Heart right ventricle (tissue), 16 donors: ENCODE results near the gene MYDGF. TPM values are rescaled to one million over a fixed set of nuclear protein-coding genes. Genes with fewer than 3 reads are reported as not detected.

Source experiments
- ATAC-seq, 8 donors: fragments of 200-7000 bp; cut with Tn5 transposase; one replicate each; pipeline ENCODE4 v1.9.1; 2020; ENCODE audit warnings: mild to moderate bottlenecking in 8 of 8, moderate library complexity in 8 of 8, moderate number of reproducible peaks in 1 of 8
- DNase-seq, 2 donors: peaks; one replicate each; pipeline ENCODE4 v3.0.0-alpha.2; 2020
- H3K27ac ChIP-seq, 10 donors: fragments of 200-600 bp; sonication (generic) in 2 of 10; one replicate each; pipeline versions ENCODE4 v1.5.0 to v1.8.0; 2020 to 2022; ENCODE audit warnings: mild to moderate bottlenecking in 3 of 10
- H3K27me3 ChIP-seq, 7 donors: fragments of 200-600 bp; one replicate each; pipeline ENCODE4 v1.8.0; 2021 to 2022; ENCODE audit warnings: mild to moderate bottlenecking in 2 of 7
- H3K36me3 ChIP-seq, 9 donors: fragments of 200-600 bp; sonication (generic) in 1 of 9; one replicate each; pipeline versions ENCODE4 v1.5.0 to v1.8.0; 2020 to 2022; ENCODE audit warnings: mild to moderate bottlenecking in 2 of 9
- H3K4me1 ChIP-seq, 9 donors: fragments of 200-600 bp; sonication (generic) in 1 of 9; one replicate each; pipeline versions ENCODE4 v1.5.0 to v1.8.0; 2020 to 2022; ENCODE audit warnings: mild to moderate bottlenecking in 4 of 9
- H3K4me3 ChIP-seq, 10 donors: fragments of 200-600 bp; sonication (generic) in 2 of 10; one replicate each; pipeline versions ENCODE4 v1.5.0 to v1.8.0; 2020 to 2022; ENCODE audit warnings: mild to moderate bottlenecking in 7 of 10, moderate library complexity in 2 of 10
- H3K9me3 ChIP-seq, 11 donors: fragments of 200-600 bp in 10 of 11; sonication (generic) in 2 of 11; one replicate each; pipeline versions ENCODE4 v1.5.0 to v1.8.0; 2013 to 2022; ENCODE audit warnings: mild to moderate bottlenecking in 2 of 11, control low read depth in 1 of 11, moderate library complexity in 1 of 11
- WGBS, 2 donors: extraction: QIAGEN DNeasy Blood & Tissue Kit; methylation state at CpG; one replicate each; pipeline ENCODE4 v1.1.7; 2013; ENCODE audit warnings: inconsistent platforms in 1 of 2; 5-methylcytosine and 5-hydroxymethylcytosine counted together
- intact Hi-C, 10 donors: fragments of 100-400 bp; cut with DNase I; formaldehyde crosslinking; loops; one replicate each; pipeline versions ENCODE4 v1.11.1 to v1.14.2; 2022
- polyA plus RNA-seq, 2 donors: library from polyadenylated mRNA; stranded (reverse); fragments of 200-250 nt; gene quantifications; one replicate each; pipeline ENCODE4 v1.2.3, GENCODE V29; 2013
- total RNA-seq, 10 donors: library from RNA; stranded (reverse); fragmentation: NEBNext Ultra II Directional in 3 of 10; extraction: Animal tissue kit (Norgen Biotek cat#: 25700) in 3 of 10; gene quantifications; one replicate each; pipeline versions ENCODE4 v1.2.1 to v1.2.4, GENCODE V29; 2021 to 2023
- TF ChIP-seq, protein P1 (sequence below), 9 donors: fragments of 200-600 bp; sonication (generic) in 2 of 9; IDR thresholded peaks; one replicate each; pipeline versions ENCODE4 v1.5.0 to v1.8.0; 2021 to 2022; ENCODE audit warnings: antibody characterized with exemption in 9 of 9, mild to moderate bottlenecking in 5 of 9, moderate library complexity in 1 of 9
- donor health status: Arrhythmogenic right ventricular cardiomyopathy.
- donor health status: ischemic (EF 13 %, LVEDD 7.1; RV severe dilation, severe dysfunction).
- donor health status: healthy with polysubstance abuse.
- donor health status: DM: no; HTN: yes; CAD: no.
- donor health status: DM: no; HTN: no; CAD: no.
- donor health status: ischemic (EF 25% LVEDD 6.9; RV normal size, moderate dysfunction).
- donor health status: ischemic (EF 25% LVEDD 5.7; RV mildly dilated, moderate dysfunction).
- donor health status: healthy.
- donor health status: DM: yes; HTN: yes; CAD: no.
- donor health status: Ischemic cardiomyopathy.
- donor health status: ischemic (EF 35%, LVEDD 5.7; RV mildly dilated, moderate dysfunction).
- donor health status: nonischemic (EF 11% LVEDD 7.7; RV severe dilation, severe dysfunction).
- donor health status: DM: yes; HTN: yes; CAD: no.
- donor health status: PGD.
- donor health status: ischemic (EF 29% LVEDD 5.4; RV normal size, mild dysfunction).
- donor health status: nonischemic (EF 23%, LVEDD 6.1; RV moderate dilation, normal function).

Gene MYDGF
- total and polyA plus RNA-seq, 12 donors, result 14.2 to 211 (median 25.3) TPM

- no peak for DNase-seq
- peak overlapping the region in 9 of 10 donors; percentile 15 to 88 (median 68) for H3K27ac ChIP-seq
- no peaks in the 10 kb centered on the region for H3K9me3 ChIP-seq
- TF ChIP-seq, protein P1, sequence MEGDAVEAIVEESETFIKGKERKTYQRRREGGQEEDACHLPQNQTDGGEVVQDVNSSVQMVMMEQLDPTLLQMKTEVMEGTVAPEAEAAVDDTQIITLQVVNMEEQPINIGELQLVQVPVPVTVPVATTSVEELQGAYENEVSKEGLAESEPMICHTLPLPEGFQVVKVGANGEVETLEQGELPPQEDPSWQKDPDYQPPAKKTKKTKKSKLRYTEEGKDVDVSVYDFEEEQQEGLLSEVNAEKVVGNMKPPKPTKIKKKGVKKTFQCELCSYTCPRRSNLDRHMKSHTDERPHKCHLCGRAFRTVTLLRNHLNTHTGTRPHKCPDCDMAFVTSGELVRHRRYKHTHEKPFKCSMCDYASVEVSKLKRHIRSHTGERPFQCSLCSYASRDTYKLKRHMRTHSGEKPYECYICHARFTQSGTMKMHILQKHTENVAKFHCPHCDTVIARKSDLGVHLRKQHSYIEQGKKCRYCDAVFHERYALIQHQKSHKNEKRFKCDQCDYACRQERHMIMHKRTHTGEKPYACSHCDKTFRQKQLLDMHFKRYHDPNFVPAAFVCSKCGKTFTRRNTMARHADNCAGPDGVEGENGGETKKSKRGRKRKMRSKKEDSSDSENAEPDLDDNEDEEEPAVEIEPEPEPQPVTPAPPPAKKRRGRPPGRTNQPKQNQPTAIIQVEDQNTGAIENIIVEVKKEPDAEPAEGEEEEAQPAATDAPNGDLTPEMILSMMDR (IDR thresholded peaks at IDR 0.05), result no peak
- intact Hi-C loops, result no loop called here
- peak in 3 of 8 donors; percentile 1 to 27 (median 14) for ATAC-seq
- H3K36me3 ChIP-seq, result peaks cover 0 to 85% (median 33%) of the 10 kb centered on the region in 9 donors
- WGBS, 2 donors, result 78 to 83% methylated on average over 20 of the region's 20 CpGs
- no peaks in the 10 kb centered on the region for H3K27me3 ChIP-seq
- no peak overlapping the region for H3K4me3 ChIP-seq
- peaks cover 17 to 68% (median 57%) of the 10 kb centered on the region in 9 donors for H3K4me1 ChIP-seq
These were observed 39.5 kb upstream of the MYDGF start for GRCh38 chr19:4709440-4710280.

GRCh38 chr19:4707956-4708650 is 38.0 kb upstream of the MYDGF start:
- H3K27ac ChIP-seq, result peak overlapping the region; percentile 15 to 88 (median 73)
- H3K4me3 ChIP-seq, result no peak overlapping the region
- DNase-seq, result peak; percentile 48 to 61
- H3K27me3 ChIP-seq, result no peaks in the 10 kb centered on the region
- H3K9me3 ChIP-seq, result no peaks in the 10 kb centered on the region
- TF ChIP-seq, protein P1 (IDR thresholded peaks at IDR 0.05), result no peak
- ATAC-seq, result peak; percentile 54 to 87 (median 66)
- 61 to 70% methylated on average over 10 of the region's 10 CpGs for WGBS, 2 donors
- H3K36me3 ChIP-seq, result peaks cover 2 to 85% (median 42%) of the 10 kb centered on the region in 9 donors
- intact Hi-C loops, result no loop called here
- peaks cover 13 to 54% (median 44%) of the 10 kb centered on the region in 9 donors for H3K4me1 ChIP-seq

GRCh38 chr19:4707322-4707721 is 37.2 kb upstream of the MYDGF start:
- ATAC-seq (peak in 4 of 8 donors; percentile 21 to 52 (median 40)), DNase-seq (no peak)
- Histone ChIP-seq H3K9me3 (no peaks in the 10 kb centered on the region), H3K27me3 (no peaks in the 10 kb centered on the region), H3K4me3 (no peak overlapping the region), H3K27ac (peak overlapping the region; percentile 15 to 88 (median 73)), H3K36me3 (peaks cover 3 to 85% (median 37%) of the 10 kb centered on the region in 9 donors), H3K4me1 (peaks cover 10 to 49% (median 37%) of the 10 kb centered on the region in 9 donors)
- intact Hi-C loops, result no loop called here
- TF ChIP-seq, protein P1 (IDR thresholded peaks at IDR 0.05), result no peak
- 68% methylated on average over 12 of the region's 12 CpGs for WGBS, 2 donors

DNA sequence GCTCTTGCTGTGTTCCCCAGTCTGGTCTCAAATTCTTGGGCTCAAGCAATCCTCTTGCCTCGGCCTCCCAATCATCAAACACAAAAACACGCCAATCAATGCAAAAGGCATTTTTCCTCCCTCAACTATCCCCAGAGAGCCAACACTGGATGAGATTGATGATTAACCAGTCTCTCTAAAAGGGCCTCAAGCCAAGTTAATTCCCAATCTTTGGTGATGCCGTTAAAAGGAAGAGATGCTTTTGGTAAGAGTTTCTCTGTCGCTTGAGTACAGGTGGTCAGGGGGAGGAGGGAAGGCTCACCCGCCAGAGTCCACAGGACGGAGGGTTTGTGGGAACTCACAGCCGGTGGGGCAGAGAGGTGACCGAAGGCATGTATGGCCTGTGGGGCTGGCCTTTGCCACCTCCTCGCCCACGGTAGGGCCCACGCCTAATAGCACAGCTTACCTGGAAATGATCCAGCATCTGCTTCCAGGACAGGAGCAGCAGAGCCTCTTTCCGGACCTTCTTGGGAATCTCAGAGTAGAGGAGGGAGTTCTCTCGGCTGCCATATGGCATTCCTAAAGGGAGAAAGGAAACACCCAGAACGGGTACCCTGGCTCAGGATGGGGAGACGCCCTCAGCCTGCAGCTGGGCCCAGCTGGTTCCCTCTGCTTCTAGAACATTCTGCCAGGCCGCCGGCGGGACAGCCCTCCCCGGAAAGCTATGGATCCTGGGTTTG is 35.4 kb upstream of the MYDGF start:
- H3K4me3 ChIP-seq, result no peak overlapping the region
- ATAC-seq, result peak in 3 of 8 donors; percentile 20 to 44 (median 35)
- no peaks in the 10 kb centered on the region for H3K27me3 ChIP-seq
- peaks cover 10 to 49% (median 37%) of the 10 kb centered on the region in 9 donors for H3K4me1 ChIP-seq
- peak in 1 of 2 donors; percentile 46 for DNase-seq
- H3K27ac ChIP-seq, result peak overlapping the region in 7 of 10 donors; percentile 4 to 88 (median 40)
- TF ChIP-seq, protein P1 (IDR thresholded peaks at IDR 0.05), result no peak
- H3K9me3 ChIP-seq, result no peaks in the 10 kb centered on the region
- WGBS, 2 donors, result 82 to 83% methylated on average over 19 of the region's 19 CpGs
- intact Hi-C loops, result no loop called here
- H3K36me3 ChIP-seq, result peaks cover 3 to 85% (median 42%) of the 10 kb centered on the region in 9 donors
